NT2/D1 (cell line): ENCODE results near the gene CCDC91.

ENCODE experiments used
- DNase-seq: peaks from one replicate; pipeline ENCODE4 v3.0.0-alpha.2; 2011; ENCODE audit warnings: low read depth, low spot score
- H3K27me3 ChIP-seq: 2 replicates; pipeline ENCODE4 v1.6.0; 2011; ENCODE audit warnings: mild to moderate bottlenecking; ENCODE audit not compliant: insufficient read length, insufficient read depth
- H3K36me3 ChIP-seq: 2 replicates; pipeline ENCODE4 v1.6.1; 2011; ENCODE audit warnings: mild to moderate bottlenecking, low read length, mixed read lengths; ENCODE audit not compliant: insufficient read depth, insufficient read length
- H3K4me1 ChIP-seq: 2 replicates; pipeline ENCODE4 v1.5.1; 2011; ENCODE audit not compliant: insufficient read depth, insufficient read length
- H3K4me3 ChIP-seq: 2 replicates; pipeline ENCODE4 v1.5.1; 2011; ENCODE audit warnings: low read depth; ENCODE audit not compliant: insufficient read length
- H3K9ac ChIP-seq: 2 replicates; pipeline ENCODE4 v1.6.0; 2011; ENCODE audit warnings: low read depth; ENCODE audit not compliant: insufficient read length
- H3K9me3 ChIP-seq: 2 replicates; pipeline ENCODE4 v1.5.1; 2011; ENCODE audit warnings: mild to moderate bottlenecking, low read length; ENCODE audit not compliant: insufficient read depth
- SUZ12 ChIP-seq: IDR thresholded peaks from 2 replicates; pipeline ENCODE4 v1.6.1; 2011; ENCODE audit not compliant: insufficient read length, insufficient read depth; ENCODE audit errors: extremely low read depth
- YY1 ChIP-seq: IDR thresholded peaks from 2 replicates; pipeline ENCODE4 v1.6.1; 2011; ENCODE audit not compliant: insufficient read length, insufficient read depth
- ZNF274 ChIP-seq: IDR thresholded peaks from 2 replicates; pipeline ENCODE4 v1.6.1; 2011; ENCODE audit warnings: mild to moderate bottlenecking, low read depth, low read length

CCDC91 gene

GRCh38 chr12:28346567-28346966, 156.3 kb downstream of the CCDC91 start:
- no peak for DNase-seq
- no peak overlapping the region for H3K9ac ChIP-seq
- H3K4me1 ChIP-seq: no peaks in the 10 kb centered on the region
- no peaks in the 10 kb centered on the region for H3K36me3 ChIP-seq
- 0 out of 2 replicates have a peak, but pooled peaks cover 3% of the 10 kb centered on the region for H3K9me3 ChIP-seq
- TF ChIP-seq SUZ12 (no peak), ZNF274 (no peak), YY1 (no peak)
- H3K27me3 ChIP-seq: no peaks in the 10 kb centered on the region
- H3K4me3 ChIP-seq: no peak overlapping the region

DNA sequence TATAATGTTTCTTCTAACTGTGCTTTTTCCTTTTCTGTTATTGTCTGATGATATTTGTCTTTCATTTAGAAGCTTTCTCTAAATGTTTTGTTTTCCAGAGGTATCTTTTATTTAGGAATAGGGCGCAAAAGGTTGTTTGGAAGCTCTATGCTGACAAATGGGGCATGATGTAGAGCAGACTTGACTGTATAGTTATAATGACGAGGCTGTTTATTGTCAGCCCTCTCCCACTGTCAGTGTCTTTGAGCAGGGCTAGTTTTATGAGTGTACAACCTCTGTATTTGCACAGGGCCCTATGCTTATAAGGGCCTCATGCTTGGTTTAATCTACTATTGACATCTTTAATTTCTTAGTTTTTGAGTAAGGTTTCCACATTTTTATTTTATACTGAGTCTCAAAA, 158.9 kb downstream of the CCDC91 start:
- Histone ChIP-seq H3K9me3 (peaks cover 19% of the 10 kb centered on the region), H3K9ac (no peak overlapping the region), H3K4me1 (no peaks in the 10 kb centered on the region), H3K4me3 (no peak overlapping the region), H3K36me3 (no peaks in the 10 kb centered on the region), H3K27me3 (no peaks in the 10 kb centered on the region)
- no peak for TF ChIP-seq SUZ12
- no peak for TF ChIP-seq YY1
- TF ChIP-seq ZNF274: no peak
- DNase-seq: no peak

- Histone ChIP-seq H3K4me1 (no peaks in the 10 kb centered on the region), H3K9me3 (peaks cover 19% of the 10 kb centered on the region), H3K9ac (no peak overlapping the region), H3K36me3 (no peaks in the 10 kb centered on the region), H3K4me3 (no peak overlapping the region), H3K27me3 (no peaks in the 10 kb centered on the region)
- no peak for TF ChIP-seq YY1
- no peak for TF ChIP-seq ZNF274
- TF ChIP-seq SUZ12: no peak
- DNase-seq: no peak
Measured at GRCh38 chr12:28350502-28350901, 160.2 kb downstream of the CCDC91 start.

- Histone ChIP-seq H3K27me3 (no peaks in the 10 kb centered on the region), H3K4me1 (no peaks in the 10 kb centered on the region), H3K36me3 (no peaks in the 10 kb centered on the region), H3K9ac (no peak overlapping the region), H3K9me3 (peaks cover 19% of the 10 kb centered on the region), H3K4me3 (no peak overlapping the region)
- TF ChIP-seq SUZ12 (no peak), ZNF274 (no peak), YY1 (no peak)
- DNase-seq: no peak
Measured at GRCh38 chr12:28351414-28351813, 161.2 kb downstream of the CCDC91 start.

DNA sequence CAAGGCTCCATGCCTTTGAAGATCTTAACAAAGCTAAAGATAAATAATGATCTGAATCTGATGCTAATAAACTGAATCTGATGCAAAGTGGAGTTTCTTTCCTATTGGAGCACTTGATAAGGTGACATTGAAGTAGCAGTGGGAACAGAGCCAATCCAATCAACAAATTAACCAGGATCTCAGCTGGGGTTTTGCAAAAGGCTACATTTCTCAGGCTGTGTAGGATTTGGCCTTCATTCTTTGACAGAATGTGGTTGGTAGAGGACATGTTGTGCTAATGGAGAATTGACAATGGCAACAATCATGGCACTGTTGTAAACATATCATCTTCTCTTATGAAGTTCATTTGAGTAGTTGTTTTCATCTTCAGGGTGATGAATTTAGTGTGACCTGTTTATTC, 164.9 kb downstream of the CCDC91 start:
- no peak overlapping the region for H3K4me3 ChIP-seq
- DNase-seq: no peak
- H3K4me1 ChIP-seq: no peaks in the 10 kb centered on the region
- TF ChIP-seq ZNF274 (no peak), YY1 (no peak), SUZ12 (no peak)
- H3K9ac ChIP-seq: no peak overlapping the region
- H3K9me3 ChIP-seq: peaks cover 19% of the 10 kb centered on the region
- no peaks in the 10 kb centered on the region for H3K27me3 ChIP-seq
- no peaks in the 10 kb centered on the region for H3K36me3 ChIP-seq

GRCh38 chr12:28360253-28360652, 170.0 kb downstream of the CCDC91 start:
- no peaks in the 10 kb centered on the region for H3K9me3 ChIP-seq
- no peak for TF ChIP-seq YY1
- no peak overlapping the region for H3K4me3 ChIP-seq
- no peaks in the 10 kb centered on the region for H3K36me3 ChIP-seq
- no peak for DNase-seq
- no peaks in the 10 kb centered on the region for H3K4me1 ChIP-seq
- no peaks in the 10 kb centered on the region for H3K27me3 ChIP-seq
- H3K9ac ChIP-seq: no peak overlapping the region

DNA sequence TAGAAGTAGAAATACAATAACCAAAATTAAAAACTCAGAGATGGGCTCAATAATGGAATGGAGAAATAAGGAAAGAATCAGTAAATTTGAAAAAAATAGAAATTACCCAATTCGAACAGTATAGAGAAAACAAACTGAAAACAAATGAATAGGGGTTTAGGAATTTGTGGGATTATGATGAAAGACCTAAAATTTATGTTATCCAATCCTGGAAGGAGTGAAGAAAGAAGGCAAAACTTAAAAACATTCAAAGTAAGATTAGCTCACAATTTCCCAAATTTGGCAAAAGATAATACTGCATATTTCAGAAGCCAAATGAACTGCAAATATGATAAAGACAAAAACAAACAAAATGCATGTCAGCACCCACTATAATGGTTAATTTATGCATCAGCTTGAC, 177.1 kb downstream of the CCDC91 start:
- Histone ChIP-seq H3K4me3 (no peak overlapping the region), H3K9me3 (peaks cover 43% of the 10 kb centered on the region), H3K27me3 (no peaks in the 10 kb centered on the region), H3K36me3 (peaks cover 7% of the 10 kb centered on the region), H3K4me1 (no peaks in the 10 kb centered on the region), H3K9ac (no peak overlapping the region)
- DNase-seq: no peak
- no peak for TF ChIP-seq ZNF274
- TF ChIP-seq YY1: no peak
- no peak for TF ChIP-seq SUZ12

DNA sequence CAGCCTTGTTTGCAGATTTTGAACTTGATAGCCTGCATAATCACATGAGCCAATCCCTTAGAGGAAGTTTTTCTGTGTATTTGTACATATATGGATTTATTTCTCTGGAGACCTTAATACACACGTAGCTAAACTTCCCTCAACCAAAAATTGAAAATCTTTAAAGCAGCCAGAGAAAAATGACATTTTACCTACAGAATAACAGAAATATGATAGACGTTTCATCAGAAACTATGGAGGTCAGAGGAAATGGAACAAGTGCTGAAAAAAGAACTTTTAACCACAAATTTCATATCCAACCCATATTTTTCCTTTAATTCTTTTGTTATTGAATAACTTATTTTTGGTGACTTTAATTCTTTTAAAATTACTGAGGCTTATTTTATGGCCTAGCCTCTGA, 177.7 kb downstream of the CCDC91 start:
- Histone ChIP-seq H3K4me3 (no peak overlapping the region), H3K9me3 (peaks cover 43% of the 10 kb centered on the region), H3K9ac (no peak overlapping the region), H3K27me3 (no peaks in the 10 kb centered on the region), H3K4me1 (no peaks in the 10 kb centered on the region), H3K36me3 (peaks cover 7% of the 10 kb centered on the region)
- no peak for DNase-seq
- no peak for TF ChIP-seq SUZ12
- TF ChIP-seq YY1: no peak
- no peak for TF ChIP-seq ZNF274
